GM12873 (cell line): ENCODE measurements around the gene TBP.

Experiments
- CTCF ChIP-seq: IDR thresholded peaks from 2 replicates; pipeline ENCODE4 v1.5.1; 2012; ENCODE audit warnings: low read depth, mild to moderate bottlenecking, moderate library complexity, low read length, control low read depth; ENCODE audit not compliant: insufficient read depth; ENCODE audit errors: missing control alignments

TBP gene

DNA sequence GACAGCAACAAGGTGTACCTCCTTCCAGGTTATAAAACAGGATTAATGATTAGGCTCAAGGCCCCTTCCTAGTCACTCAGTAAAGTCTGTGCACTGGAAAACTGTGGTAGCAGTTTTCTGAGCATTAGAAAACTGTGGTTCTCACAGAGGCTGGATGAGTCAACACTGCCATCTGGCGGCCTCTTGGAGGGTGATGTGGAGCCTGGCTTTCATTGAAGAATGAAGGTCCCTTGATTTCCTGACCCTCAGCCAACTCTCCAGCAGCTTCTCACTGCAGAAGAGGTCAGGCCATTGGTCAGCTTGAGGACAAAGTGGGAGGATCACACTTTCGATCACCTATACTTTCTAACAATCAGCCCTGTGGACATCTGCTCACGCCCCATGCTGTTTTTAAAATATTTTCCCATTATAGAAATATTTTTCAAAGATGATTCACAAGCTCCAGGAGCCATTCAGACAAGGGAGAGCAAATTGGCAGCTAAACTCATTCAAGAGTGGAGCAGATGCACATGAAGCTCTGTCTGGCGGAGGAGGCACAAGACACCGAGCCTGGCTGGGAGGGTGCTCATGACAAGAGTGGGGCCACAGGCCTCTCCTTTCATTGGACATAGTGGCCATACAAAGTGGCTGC is 24.2 kb upstream of the TBP start:
- TF ChIP-seq CTCF = peak; percentile 94

DNA sequence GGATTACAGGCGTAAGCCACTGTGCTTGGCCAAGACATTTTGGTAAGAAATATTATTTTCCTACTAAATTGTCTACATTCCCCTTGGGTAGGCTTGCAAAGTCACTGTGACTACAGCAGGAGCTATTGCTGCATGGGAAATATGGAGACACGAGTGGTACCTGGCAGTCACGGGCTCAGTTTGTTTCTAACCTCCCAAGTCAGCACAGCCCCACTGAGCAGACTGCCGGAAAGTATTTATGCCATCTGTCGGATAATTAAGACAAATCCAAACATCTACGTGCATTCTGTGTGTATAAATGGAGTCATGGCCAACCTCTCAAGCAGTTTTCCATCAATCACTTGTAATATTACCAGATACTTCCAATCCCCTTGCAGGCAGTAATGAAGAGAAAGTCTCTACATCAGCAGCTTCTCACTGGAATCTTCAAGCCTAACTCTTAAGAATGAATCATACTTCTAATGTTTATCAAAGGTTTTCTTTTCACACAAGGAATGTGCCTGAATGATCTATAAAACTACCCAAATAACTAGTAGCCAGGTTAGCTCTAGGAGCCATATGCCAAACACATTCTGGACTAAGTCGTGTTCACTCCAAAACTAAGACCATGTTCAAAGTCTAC is 21.2 kb upstream of the TBP start:
- no peak for TF ChIP-seq CTCF

- TF ChIP-seq CTCF = no peak
Observed at GRCh38 chr6:170533792-170534191, 20.4 kb upstream of the TBP start.

DNA sequence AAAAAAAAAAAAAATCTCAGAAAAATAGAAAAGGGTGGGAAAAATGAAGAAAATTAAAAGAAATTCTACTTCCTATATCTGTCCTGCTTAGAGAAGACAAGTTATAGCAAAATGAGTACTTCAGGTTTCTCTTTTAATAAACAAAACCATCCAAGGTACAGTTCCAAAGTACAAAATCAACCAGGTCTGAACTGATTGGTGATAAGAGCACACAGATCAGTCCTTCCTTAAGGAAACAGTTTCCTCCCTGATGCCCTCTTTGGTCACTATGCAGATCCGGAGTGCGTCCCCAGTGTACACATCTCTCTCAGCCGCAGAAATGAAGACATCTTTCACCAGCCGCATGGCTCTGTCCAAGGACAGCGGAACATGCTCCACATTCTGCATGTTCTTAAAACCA is 19.2 kb upstream of the TBP start:
- TF ChIP-seq CTCF = no peak

DNA sequence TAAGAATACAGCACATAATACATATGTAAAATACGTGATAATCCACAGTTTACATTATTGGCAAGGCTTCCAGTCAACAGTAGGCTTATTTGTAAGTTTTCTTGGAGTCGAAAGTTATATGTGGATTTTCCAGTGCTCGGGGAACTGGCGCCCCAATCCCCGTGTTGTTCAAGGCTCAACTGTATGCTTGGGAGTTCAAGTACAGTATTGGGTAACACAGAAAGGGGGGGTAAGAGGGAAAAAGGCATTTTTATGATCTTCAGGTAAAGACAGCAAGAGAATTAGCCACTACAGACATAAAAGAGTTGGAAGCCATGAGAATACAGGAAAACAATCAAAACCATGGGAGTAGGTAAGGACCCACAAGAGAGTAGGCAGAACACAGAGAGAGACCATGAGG is 17.5 kb upstream of the TBP start:
- TF ChIP-seq CTCF = no peak

- TF ChIP-seq CTCF = no peak
Observed at GRCh38 chr6:170537329-170537728, 16.8 kb upstream of the TBP start.

DNA sequence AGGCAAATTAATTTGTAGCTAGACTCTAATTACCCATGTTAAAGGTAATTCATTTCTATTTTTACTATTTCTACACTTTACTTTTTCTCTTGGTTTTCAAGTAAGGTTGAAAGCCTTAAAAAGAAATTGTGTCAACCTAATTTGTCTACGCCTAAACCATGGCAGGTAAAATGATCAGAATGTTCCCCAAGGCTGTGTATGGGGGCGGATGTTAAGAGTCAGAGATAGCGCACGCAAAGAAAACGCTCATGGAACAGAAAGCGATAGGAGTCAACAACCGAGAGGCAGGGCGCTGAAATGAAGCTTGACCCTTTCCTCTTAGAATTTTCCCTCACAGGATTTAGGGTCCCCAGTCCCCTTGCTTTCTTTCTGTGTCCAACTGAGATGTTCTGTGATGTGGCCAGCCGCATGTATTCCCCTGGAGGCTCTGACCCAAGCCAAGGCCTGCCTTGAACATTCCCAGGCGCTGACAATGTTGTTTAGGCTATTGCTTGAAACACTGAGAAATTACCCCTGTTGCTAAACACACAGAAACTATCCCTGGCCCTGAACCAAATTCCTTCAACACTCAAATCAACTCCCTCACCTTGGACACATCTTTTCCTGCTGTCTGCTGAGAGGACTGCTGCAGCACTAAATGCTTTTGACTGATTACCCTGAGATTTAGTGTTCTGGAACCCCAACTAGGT is 12.0 kb upstream of the TBP start:
- no peak for TF ChIP-seq CTCF
